Esophagus muscularis mucosa (tissue), 4 donors: ENCODE data around the gene ARAP1.

Source experiments
- EP300 ChIP-seq: sonication (generic); formaldehyde crosslinking; IDR thresholded peaks from one replicate; pipeline ENCODE4 v1.6.1; 2017; ENCODE audit warnings: antibody characterized with exemption
- POLR2A ChIP-seq: fragments of 450-650 bp; IDR thresholded peaks from one replicate; pipeline ENCODE4 v1.6.1; 2017; ENCODE audit warnings: antibody characterized with exemption, moderate library complexity, mild to moderate bottlenecking, low read depth
- POLR2AphosphoS5 ChIP-seq, 2 donors: sonication (generic); formaldehyde crosslinking; IDR thresholded peaks; one replicate each; pipeline ENCODE4 v1.6.1; 2017; ENCODE audit warnings: antibody characterized with exemption in 2 of 2
- TF ChIP-seq, protein P1 (sequence below), 3 experiments: fragments of 200-600 bp in 2 of 3; fragments of 450-650 bp in 1 of 3; sonication (generic) in 2 of 3; IDR thresholded peaks; one replicate each; pipeline ENCODE4 v1.5.1; 2017 to 2019; ENCODE audit warnings: antibody characterized with exemption in 3 of 3, mild to moderate bottlenecking in 2 of 3, moderate library complexity in 1 of 3

DNA sequence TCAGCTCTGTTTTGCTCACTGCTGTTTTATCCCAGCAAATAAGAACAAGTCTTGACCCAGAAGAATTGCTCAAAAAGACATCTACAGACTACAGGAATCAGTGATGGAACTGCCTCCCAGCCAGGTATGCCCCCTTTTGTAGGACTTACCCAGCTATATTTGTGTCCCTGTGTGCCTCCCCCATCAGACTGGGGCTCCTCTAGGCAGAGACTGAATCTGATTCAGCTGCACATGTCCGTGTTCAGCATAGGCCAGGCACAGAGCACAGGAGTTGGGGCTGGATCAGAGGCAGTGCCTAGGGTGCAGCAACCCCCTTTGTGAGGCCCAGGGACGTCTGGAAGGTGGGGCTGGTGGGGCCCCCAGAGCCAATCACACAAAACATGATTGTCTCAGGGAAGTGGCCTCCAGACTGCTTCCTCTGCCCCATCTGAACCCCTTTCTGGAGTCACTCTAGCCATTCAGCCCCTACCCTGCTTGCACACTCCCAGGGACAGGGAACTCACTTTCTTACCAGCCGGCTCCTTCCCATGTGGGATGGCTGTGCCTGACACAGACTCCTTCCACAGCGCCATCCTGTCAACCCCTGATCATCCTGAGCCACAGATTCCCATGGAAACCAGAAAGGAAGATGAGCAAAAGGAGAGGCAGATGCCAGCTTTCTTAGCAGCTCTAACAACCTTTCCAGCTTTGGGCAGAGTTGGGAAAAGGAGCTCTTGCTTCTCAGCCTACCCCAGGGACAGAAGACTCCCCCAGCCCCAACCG lies 102.8 kb downstream of the ARAP1 start:
- TF ChIP-seq POLR2A (no peak), POLR2AphosphoS5 (IDR thresholded peaks at IDR 0.05) (no peak), EP300 (no peak)
- TF ChIP-seq, protein P1, sequence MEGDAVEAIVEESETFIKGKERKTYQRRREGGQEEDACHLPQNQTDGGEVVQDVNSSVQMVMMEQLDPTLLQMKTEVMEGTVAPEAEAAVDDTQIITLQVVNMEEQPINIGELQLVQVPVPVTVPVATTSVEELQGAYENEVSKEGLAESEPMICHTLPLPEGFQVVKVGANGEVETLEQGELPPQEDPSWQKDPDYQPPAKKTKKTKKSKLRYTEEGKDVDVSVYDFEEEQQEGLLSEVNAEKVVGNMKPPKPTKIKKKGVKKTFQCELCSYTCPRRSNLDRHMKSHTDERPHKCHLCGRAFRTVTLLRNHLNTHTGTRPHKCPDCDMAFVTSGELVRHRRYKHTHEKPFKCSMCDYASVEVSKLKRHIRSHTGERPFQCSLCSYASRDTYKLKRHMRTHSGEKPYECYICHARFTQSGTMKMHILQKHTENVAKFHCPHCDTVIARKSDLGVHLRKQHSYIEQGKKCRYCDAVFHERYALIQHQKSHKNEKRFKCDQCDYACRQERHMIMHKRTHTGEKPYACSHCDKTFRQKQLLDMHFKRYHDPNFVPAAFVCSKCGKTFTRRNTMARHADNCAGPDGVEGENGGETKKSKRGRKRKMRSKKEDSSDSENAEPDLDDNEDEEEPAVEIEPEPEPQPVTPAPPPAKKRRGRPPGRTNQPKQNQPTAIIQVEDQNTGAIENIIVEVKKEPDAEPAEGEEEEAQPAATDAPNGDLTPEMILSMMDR (IDR thresholded peaks at IDR 0.05): no peak
